Spinal cord (tissue), 10 donors: ENCODE measurements around the gene ANG. TPM values are rescaled to one million over a fixed set of nuclear protein-coding genes. Genes with fewer than 3 reads are reported as not detected.
"Not testable (repeated sequence)": the region's sequence is repeated elsewhere in the genome, so short reads cannot be mapped to it uniquely, and the experiment has no call there.

Source experiments
- DNase-seq, 6 donors: peaks; one replicate each; pipeline versions ENCODE4 v3.0.0 to v3.0.0-alpha.2; 2013 to 2015; ENCODE audit warnings: low spot score in 6 of 6, low read depth in 4 of 6
- H3K27ac ChIP-seq: one replicate; pipeline ENCODE4 v1.5.1; 2013; ENCODE audit warnings: low read depth, low read length, control low read depth
- H3K27me3 ChIP-seq: one replicate; pipeline ENCODE4 v1.6.1; 2013; ENCODE audit warnings: low read length; ENCODE audit not compliant: control insufficient read depth, insufficient read depth
- H3K36me3 ChIP-seq: one replicate; pipeline ENCODE4 v1.6.1; 2013; ENCODE audit warnings: low read length; ENCODE audit not compliant: control insufficient read depth, insufficient read depth
- H3K4me1 ChIP-seq: one replicate; pipeline ENCODE4 v1.6.1; 2013; ENCODE audit warnings: low read length; ENCODE audit not compliant: control insufficient read depth, insufficient read depth
- H3K4me3 ChIP-seq: one replicate; pipeline ENCODE4 v1.5.1; 2013; ENCODE audit warnings: low read depth, low read length, control low read depth
- H3K9me3 ChIP-seq: one replicate; pipeline ENCODE4 v1.6.1; 2013; ENCODE audit warnings: low read length; ENCODE audit not compliant: control insufficient read depth, insufficient read depth
- WGBS: methylation state at CpG from one replicate; pipeline ENCODE4 v1.1.5; 2013; ENCODE audit warnings: missing lambda C conversion rate; ENCODE audit not compliant: insufficient coverage; 5-methylcytosine and 5-hydroxymethylcytosine counted together
- polyA plus RNA-seq, 2 donors: library from polyadenylated mRNA; unstranded; fragments of 120-200 nt; gene quantifications; one replicate each; pipeline ENCODE4 v1.2.1, GENCODE V29; 2013; ENCODE audit not compliant: insufficient read length in 2 of 2
- total RNA-seq, 2 donors: library from RNA; depleted of rRNA in 1 of 2; stranded (reverse); fragments of 120-200 nt in 1 of 2; fragments of >200 nt in 1 of 2; gene quantifications; one replicate each; pipeline versions ENCODE4 v1.2.3 to v1.2.4, GENCODE V29; 2013 to 2014
- donor health status: healthy.

The ANG gene
- total and polyA plus RNA-seq, 4 donors = 1.4 to 6.0 (median 2.7) TPM

- H3K27ac ChIP-seq = no peak overlapping the region
- no peaks in the 10 kb centered on the region for H3K4me1 ChIP-seq
- no peaks in the 10 kb centered on the region for H3K36me3 ChIP-seq
- 10% methylated on average over 2 of the region's 4 CpGs for WGBS
- H3K4me3 ChIP-seq = no peak overlapping the region
- H3K27me3 ChIP-seq = no peaks in the 10 kb centered on the region
- H3K9me3 ChIP-seq = no peaks in the 10 kb centered on the region
- DNase-seq = peak in 1 of 6 donors; percentile 52
These were observed 26.2 kb downstream of the ANG start for GRCh38 chr14:20714593-20715250.

DNA sequence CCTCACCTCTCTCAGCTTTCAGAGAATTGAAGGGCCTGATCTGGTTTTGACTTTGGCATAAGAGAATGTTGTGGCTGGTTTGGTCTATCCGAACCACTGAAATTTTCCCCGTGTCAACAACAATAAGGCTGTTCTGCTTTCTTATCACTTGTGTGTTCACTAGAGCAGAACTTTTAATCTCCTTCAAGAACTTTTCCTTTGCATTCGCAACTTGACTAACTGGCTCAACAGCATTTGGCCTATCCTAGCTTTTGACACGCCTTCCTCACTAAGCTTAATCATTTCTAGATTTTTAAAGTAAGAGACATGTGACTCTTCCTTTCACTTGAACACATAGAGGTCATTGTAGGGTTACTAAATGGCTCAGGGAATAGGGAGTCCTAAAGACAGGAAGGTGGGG is 31.2 kb downstream of the ANG start:
- no peak overlapping the region for H3K4me3 ChIP-seq
- DNase-seq = no peak
- H3K27ac ChIP-seq = no peak overlapping the region
- no peaks in the 10 kb centered on the region for H3K9me3 ChIP-seq
- H3K36me3 ChIP-seq = no peaks in the 10 kb centered on the region
- no peaks in the 10 kb centered on the region for H3K27me3 ChIP-seq
- H3K4me1 ChIP-seq = no peaks in the 10 kb centered on the region
- WGBS = 83% methylated on average over 1 of the region's 4 CpGs

DNA sequence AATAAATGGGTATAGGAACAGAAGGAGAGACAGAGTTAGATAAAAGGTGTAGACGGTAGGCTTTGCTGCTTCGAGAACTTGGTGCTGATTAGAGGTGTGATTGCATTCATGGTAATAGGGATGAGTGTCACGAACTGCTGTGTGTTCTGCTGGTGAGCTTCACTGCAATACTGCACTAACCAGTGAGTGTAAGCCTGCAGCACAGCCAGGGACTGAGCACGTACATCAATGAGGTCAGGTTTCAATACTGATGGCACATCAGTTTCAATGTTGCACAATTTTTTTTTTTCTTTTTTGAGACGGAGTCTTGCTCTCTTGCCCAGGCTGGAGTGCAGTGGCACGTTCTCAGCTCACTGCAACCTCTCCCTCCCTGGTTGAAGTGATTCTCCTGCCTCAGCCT is 32.2 kb downstream of the ANG start:
- H3K9me3 ChIP-seq = no peaks in the 10 kb centered on the region
- no peak overlapping the region for H3K4me3 ChIP-seq
- no peak overlapping the region for H3K27ac ChIP-seq
- no peak for DNase-seq
- WGBS = 88% methylated on average over 6 of the region's 6 CpGs
- H3K36me3 ChIP-seq = no peaks in the 10 kb centered on the region
- H3K27me3 ChIP-seq = no peaks in the 10 kb centered on the region
- no peaks in the 10 kb centered on the region for H3K4me1 ChIP-seq

- Histone ChIP-seq H3K36me3 (no peaks in the 10 kb centered on the region), H3K27me3 (no peaks in the 10 kb centered on the region), H3K27ac (no peak overlapping the region), H3K4me3 (no peak overlapping the region), H3K9me3 (no peaks in the 10 kb centered on the region), H3K4me1 (no peaks in the 10 kb centered on the region)
- DNase-seq = no peak
- whole genome bisulfite sequencing = over 99% methylated on average over 10 of the region's 12 CpGs
These were observed 33.5 kb downstream of the ANG start for GRCh38 chr14:20722016-20722415.

DNA sequence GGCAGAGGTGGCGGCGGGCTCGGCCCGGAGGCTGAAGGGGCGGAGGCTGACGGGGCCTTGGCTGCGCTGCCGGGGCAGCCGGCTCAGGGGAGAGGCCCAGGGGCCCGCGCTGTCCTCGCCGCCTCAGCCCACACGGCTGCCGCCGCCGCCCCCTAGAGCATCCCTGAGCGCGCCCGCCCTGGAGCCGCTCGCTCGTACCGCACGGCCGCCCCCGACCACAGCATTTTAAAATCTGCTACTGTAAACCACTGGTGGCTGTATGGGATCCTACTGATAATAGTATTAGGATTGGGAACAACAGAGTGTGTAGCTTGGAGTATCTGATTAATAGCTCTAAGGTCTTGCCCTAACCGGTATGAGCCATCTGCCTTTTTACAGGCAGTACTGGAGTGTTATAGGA is 34.9 kb downstream of the ANG start:
- Histone ChIP-seq H3K4me1 (no peaks in the 10 kb centered on the region), H3K27ac (no peak overlapping the region), H3K4me3 (no peak overlapping the region), H3K27me3 (no peaks in the 10 kb centered on the region), H3K9me3 (no peaks in the 10 kb centered on the region), H3K36me3 (no peaks in the 10 kb centered on the region)
- peak in 1 of 6 donors; percentile 39 for DNase-seq
- WGBS = 20% methylated on average over 17 of the region's 28 CpGs

DNA sequence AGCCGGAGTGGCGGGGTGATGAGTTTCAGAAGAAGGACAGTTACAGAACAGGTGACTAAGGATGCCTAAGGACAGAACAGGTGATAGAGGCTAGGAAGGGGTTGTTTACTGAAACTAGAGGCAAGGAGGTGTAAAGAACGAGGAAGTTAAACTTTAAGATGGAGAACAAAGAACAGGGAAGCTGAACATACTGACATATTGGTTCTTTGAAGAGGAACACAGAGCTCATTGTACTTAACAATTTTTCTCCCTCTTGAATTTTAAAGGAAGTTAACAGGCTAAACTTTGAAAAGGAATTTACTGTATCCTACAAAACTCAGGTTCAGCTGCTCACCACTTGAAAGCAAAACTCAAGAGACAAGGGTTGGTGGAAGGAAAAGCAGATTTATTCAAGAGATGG is 37.6 kb downstream of the ANG start:
- H3K27ac ChIP-seq, H3K4me1 ChIP-seq, H3K4me3 ChIP-seq, H3K27me3 ChIP-seq, H3K9me3 ChIP-seq, DNase-seq, H3K36me3 ChIP-seq: not testable (repeated sequence)
- WGBS = 93% methylated on average over 2 of the region's 3 CpGs

GRCh38 chr14:20726531-20726930 is 38.0 kb downstream of the ANG start:
- Histone ChIP-seq H3K9me3 (no peaks in the 10 kb centered on the region), H3K36me3 (no peaks in the 10 kb centered on the region), H3K27ac (no peak overlapping the region), H3K4me1 (no peaks in the 10 kb centered on the region), H3K4me3 (no peak overlapping the region), H3K27me3 (no peaks in the 10 kb centered on the region)
- WGBS = no CpG with 5 or more reads among the region's 1 CpG
- no peak for DNase-seq

GRCh38 chr14:20730891-20731290 is 42.3 kb downstream of the ANG start:
- no peak for DNase-seq
- Histone ChIP-seq H3K4me1 (peaks cover 4% of the 10 kb centered on the region), H3K36me3 (no peaks in the 10 kb centered on the region), H3K4me3 (no peak overlapping the region), H3K9me3 (no peaks in the 10 kb centered on the region), H3K27ac (no peak overlapping the region), H3K27me3 (no peaks in the 10 kb centered on the region)
- 30% methylated on average over 2 of the region's 6 CpGs for WGBS

DNA sequence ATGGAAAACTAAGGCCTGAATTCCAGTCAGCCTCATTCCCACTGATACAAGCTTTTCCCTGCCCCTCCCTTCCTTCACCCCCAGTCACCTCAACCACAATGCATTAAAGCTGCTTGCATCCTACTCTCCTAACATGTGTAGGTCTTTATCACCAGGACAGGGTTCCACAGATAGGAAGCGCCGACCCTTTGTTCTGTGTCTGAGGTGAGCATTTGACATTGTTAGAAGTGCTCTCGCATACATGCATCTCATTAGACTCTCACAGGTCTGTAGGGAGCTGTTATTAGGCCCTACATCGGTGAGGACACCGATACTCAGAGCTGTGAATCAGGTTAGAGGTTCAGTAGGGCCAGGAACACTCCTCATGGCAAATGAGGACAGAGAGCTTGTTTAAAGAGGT is 43.9 kb downstream of the ANG start:
- DNase-seq = no peak
- Histone ChIP-seq H3K36me3 (no peaks in the 10 kb centered on the region), H3K4me3 (no peak overlapping the region), H3K4me1 (peaks cover 4% of the 10 kb centered on the region), H3K9me3 (no peaks in the 10 kb centered on the region), H3K27me3 (no peaks in the 10 kb centered on the region), H3K27ac (no peak overlapping the region)
- WGBS = 100% methylated on average over 1 of the region's 5 CpGs

DNA sequence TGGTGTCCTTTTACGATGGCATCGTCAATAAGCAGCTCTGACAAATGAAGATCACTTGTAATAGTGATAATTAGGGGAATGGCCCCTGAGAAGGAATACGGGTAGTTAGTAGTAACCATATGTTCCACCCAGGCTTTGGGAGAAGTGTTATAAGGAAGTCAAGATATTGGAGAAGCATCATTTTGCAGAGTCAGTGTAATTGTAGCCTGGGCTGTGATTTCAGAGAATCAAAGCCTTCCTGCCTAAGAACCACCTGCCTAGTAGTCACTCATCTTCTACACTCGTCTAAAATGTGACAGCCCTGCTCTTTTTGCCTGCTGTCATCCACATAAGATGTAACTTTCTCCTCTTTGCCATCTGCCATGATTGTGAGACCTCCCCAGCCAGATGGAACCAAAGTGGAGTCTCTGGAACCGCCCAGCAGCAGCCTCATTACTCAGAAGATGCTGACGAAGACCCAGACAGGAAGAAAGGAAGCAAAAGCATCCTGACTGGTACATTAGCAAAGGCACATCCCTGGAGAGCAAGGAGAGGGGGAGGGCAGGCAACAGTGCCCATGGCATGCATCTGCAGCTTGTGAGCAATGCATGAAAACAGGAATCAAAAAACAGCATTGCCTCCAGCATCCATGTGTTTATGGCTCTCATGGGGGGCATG is 44.5 kb downstream of the ANG start:
- peaks cover 4% of the 10 kb centered on the region for H3K4me1 ChIP-seq
- 45% methylated on average over 6 of the region's 6 CpGs for WGBS
- no peak overlapping the region for H3K4me3 ChIP-seq
- no peaks in the 10 kb centered on the region for H3K9me3 ChIP-seq
- peak in 2 of 6 donors; percentile 14 to 68 for DNase-seq
- H3K27ac ChIP-seq = no peak overlapping the region
- no peaks in the 10 kb centered on the region for H3K36me3 ChIP-seq
- no peaks in the 10 kb centered on the region for H3K27me3 ChIP-seq
